Esophagus squamous epithelium (tissue), 4 donors: ENCODE data around the gene CEP63.

Source experiments
- CTCF ChIP-seq, 6 experiments: fragments of 450-650 bp in 4 of 6; fragments of 200-600 bp in 2 of 6; sonication (generic) in 2 of 6; IDR thresholded peaks; one replicate each; pipeline ENCODE4 v1.5.1; 2016 to 2019; ENCODE audit warnings: antibody characterized with exemption in 6 of 6, mild to moderate bottlenecking in 4 of 6, moderate library complexity in 4 of 6
- POLR2A ChIP-seq, 4 donors: fragments of 450-650 bp; IDR thresholded peaks; one replicate each; pipeline ENCODE4 v1.6.1; 2017; ENCODE audit warnings: antibody characterized with exemption in 4 of 4, mild to moderate bottlenecking in 4 of 4, moderate library complexity in 3 of 4

GRCh38 chr3:134495980-134496379 lies 10.1 kb downstream of the CEP63 start:
- TF ChIP-seq CTCF (IDR thresholded peaks at IDR 0.05) (no peak), POLR2A (IDR thresholded peaks at IDR 0.05) (no peak)
